H1 (cell line): Measurements from ENCODE around the gene RGS4. TPM values are rescaled to one million over a fixed set of nuclear protein-coding genes. Genes with fewer than 3 reads are reported as not detected.

ENCODE experiments used
- CTCF ChIA-PET: fragments of 300-600 bp; sonication (Branson Sonifier 250); formaldehyde crosslinking; loops from one replicate; lab custom pipeline; 2021; ENCODE audit not compliant: partially characterized antibody; lab: Charles Lee
- POLR2A ChIA-PET: fragments of 300-600 bp; sonication (Branson Sonifier 250); formaldehyde crosslinking; loops from one replicate; lab custom pipeline; 2021; ENCODE audit warnings: inconsistent platforms; ENCODE audit not compliant: partially characterized antibody; lab: Charles Lee
- DNase-seq, 2 experiments: peaks; one replicate each; pipeline versions ENCODE4 v3.0.0 to v3.0.0-alpha.2; 2010 to 2022; ENCODE audit warnings: low spot score in 2 of 2, low read depth in 1 of 2, mixed read lengths in 1 of 2
- FAIRE-seq: peaks from 2 replicates; lab custom pipeline; 2011; peaks lifted over from hg19 to GRCh38; lab: Jason Lieb, UNC
- H2AFZ ChIP-seq: 2 replicates; pipeline ENCODE4 v1.8.1; 2012; ENCODE audit warnings: low read length, inconsistent platforms
- H2AK5ac ChIP-seq: 2 replicates; pipeline ENCODE4 v1.6.1; 2013; ENCODE audit warnings: low read depth, low read length
- H2BK120ac ChIP-seq: replicated peaks from 2 replicates; pipeline ENCODE3; 2013; ENCODE audit warnings: low read depth, low read length, inconsistent platforms
- H2BK12ac ChIP-seq: 2 replicates; pipeline ENCODE4 v1.6.1; 2013; ENCODE audit warnings: low read depth, low read length
- H2BK15ac ChIP-seq: 2 replicates; pipeline ENCODE4 v1.6.1; 2013; ENCODE audit warnings: low read length
- H2BK20ac ChIP-seq: 2 replicates; pipeline ENCODE4 v1.6.1; 2013; ENCODE audit warnings: low read length
- H2BK5ac ChIP-seq: 2 replicates; pipeline ENCODE4 v1.6.1; 2013; ENCODE audit warnings: low read depth, low read length
- H3K14ac ChIP-seq: 2 replicates; pipeline ENCODE4 v1.6.1; 2013; ENCODE audit warnings: inconsistent platforms; ENCODE audit not compliant: insufficient read length
- H3K18ac ChIP-seq: 2 replicates; pipeline ENCODE4 v1.6.1; 2013; ENCODE audit warnings: low read length; ENCODE audit errors: extremely low read depth
- H3K23ac ChIP-seq: 2 replicates; pipeline ENCODE4 v1.6.1; 2013; ENCODE audit warnings: inconsistent platforms; ENCODE audit not compliant: insufficient read length
- H3K23me2 ChIP-seq: 2 replicates; pipeline ENCODE4 v1.6.1; 2013; ENCODE audit warnings: low read depth, low read length
- H3K27ac ChIP-seq: 2 replicates; pipeline ENCODE4 v1.6.1; 2011; ENCODE audit warnings: low read depth, low read length, inconsistent platforms
- H3K27me3 ChIP-seq, 4 experiments: replicated peaks in 1 of 4; 1 replicate in 1 of 4; 2 replicates in 3 of 4; pipeline versions ENCODE4 v1.6.1 to v1.8.1; 2011 to 2013; ENCODE audit warnings: low read length in 3 of 4, mild to moderate bottlenecking in 3 of 4, inconsistent platforms in 2 of 4, mixed read lengths in 2 of 4, moderate library complexity in 1 of 4; ENCODE audit not compliant: control insufficient read depth in 3 of 4, insufficient read depth in 3 of 4; ENCODE audit errors: extremely low read depth in 1 of 4
- H3K36me3 ChIP-seq, 4 experiments: 2 replicates each; pipeline versions ENCODE4 v1.6.1 to v1.8.1; 2011 to 2013; ENCODE audit warnings: mild to moderate bottlenecking in 4 of 4, low read length in 3 of 4, moderate library complexity in 2 of 4, control low read depth in 1 of 4, inconsistent platforms in 1 of 4; ENCODE audit not compliant: insufficient read depth in 4 of 4, control insufficient read depth in 2 of 4
- H3K4ac ChIP-seq: replicated peaks from 2 replicates; pipeline ENCODE3; 2013; ENCODE audit warnings: low read length, low read depth, mixed read lengths, inconsistent platforms; ENCODE audit not compliant: insufficient read length
- H3K4me1 ChIP-seq, 4 experiments: replicated peaks in 1 of 4; 1 replicate in 1 of 4; 2 replicates in 3 of 4; pipeline versions ENCODE4 v1.6.1 to v1.8.1; 2011 to 2013; ENCODE audit warnings: low read length in 3 of 4, inconsistent platforms in 2 of 4, mixed read lengths in 1 of 4; ENCODE audit not compliant: insufficient read depth in 4 of 4, control insufficient read depth in 3 of 4
- H3K4me2 ChIP-seq, 2 experiments: 2 replicates each; pipeline versions ENCODE4 v1.6.1 to v1.8.1; 2011 to 2013; ENCODE audit warnings: low read depth in 2 of 2, low read length in 2 of 2, control low read depth in 1 of 2, inconsistent platforms in 1 of 2, mild to moderate bottlenecking in 1 of 2; ENCODE audit not compliant: insufficient read depth in 1 of 2
- H3K4me3 ChIP-seq, 4 experiments: fragments of 200-600, 300-600 bp in 1 of 4; sonication (generic), shearing (Covaris generic), sonication (Bioruptor Twin) in 1 of 4; 2 replicates each; pipeline versions ENCODE4 v1.5.1 to v1.8.1; 2011 to 2016; ENCODE audit warnings: low read length in 4 of 4, low read depth in 3 of 4, control low read depth in 2 of 4, inconsistent platforms in 2 of 4, mild to moderate bottlenecking in 2 of 4, mixed read lengths in 1 of 4, moderate library complexity in 1 of 4; ENCODE audit not compliant: insufficient read depth in 2 of 4; ENCODE audit errors: extremely low read depth in 1 of 4
- H3K56ac ChIP-seq: replicated peaks from 2 replicates; pipeline ENCODE3; 2013; ENCODE audit warnings: low read depth, mild to moderate bottlenecking, mixed read lengths, low read length, inconsistent platforms; ENCODE audit not compliant: insufficient read length
- H3K79me1 ChIP-seq: 2 replicates; pipeline ENCODE4 v1.6.1; 2013; ENCODE audit warnings: low read depth, low read length, control low read depth
- H3K79me2 ChIP-seq, 2 experiments: 2 replicates each; pipeline versions ENCODE4 v1.6.1 to v1.8.1; 2012 to 2013; ENCODE audit warnings: low read length in 2 of 2, mild to moderate bottlenecking in 2 of 2, inconsistent platforms in 1 of 2; ENCODE audit not compliant: insufficient read depth in 2 of 2, control insufficient read depth in 1 of 2
- H3K9ac ChIP-seq, 4 experiments: replicated peaks in 1 of 4; 1 replicate in 1 of 4; 2 replicates in 3 of 4; pipeline versions ENCODE4 v1.6.1 to v1.8.1; 2011 to 2013; ENCODE audit warnings: low read depth in 3 of 4, low read length in 3 of 4, control low read depth in 2 of 4, mild to moderate bottlenecking in 2 of 4, moderate library complexity in 2 of 4, inconsistent platforms in 1 of 4; ENCODE audit errors: extremely low read depth in 1 of 4
- H3K9me3 ChIP-seq, 2 experiments: 2 replicates each; pipeline versions ENCODE4 v1.6.1 to v1.8.1; 2012 to 2013; ENCODE audit warnings: mild to moderate bottlenecking in 2 of 2, moderate library complexity in 2 of 2, control low read depth in 1 of 2, inconsistent platforms in 1 of 2, low read depth in 1 of 2, low read length in 1 of 2, mixed read lengths in 1 of 2; ENCODE audit not compliant: insufficient read depth in 2 of 2
- H4K20me1 ChIP-seq, 2 experiments: replicated peaks in 1 of 2; 2 replicates each; pipeline versions ENCODE3 to v1.8.1; 2011 to 2013; ENCODE audit warnings: inconsistent platforms in 2 of 2, low read length in 2 of 2, mild to moderate bottlenecking in 1 of 2; ENCODE audit not compliant: insufficient read depth in 2 of 2, control insufficient read depth in 1 of 2
- H4K5ac ChIP-seq: 2 replicates; pipeline ENCODE4 v1.6.1; 2013; ENCODE audit warnings: low read length, low read depth, mixed read lengths, inconsistent platforms; ENCODE audit not compliant: insufficient read length
- H4K8ac ChIP-seq: 2 replicates; pipeline ENCODE4 v1.8.0; 2013; ENCODE audit warnings: mild to moderate bottlenecking, moderate library complexity, low read length, inconsistent platforms; ENCODE audit not compliant: insufficient read depth; ENCODE audit errors: extremely low read depth
- H4K91ac ChIP-seq: replicated peaks from 2 replicates; pipeline ENCODE3; 2013; ENCODE audit warnings: low read length, mixed read lengths, inconsistent platforms; ENCODE audit not compliant: insufficient read length
- ATF2 ChIP-seq: IDR thresholded peaks from 2 replicates; pipeline ENCODE4 v1.6.1; 2012; ENCODE audit warnings: low read length, inconsistent platforms
- ATF3 ChIP-seq: IDR thresholded peaks from 2 replicates; pipeline ENCODE4 v1.6.1; 2011; ENCODE audit warnings: low read depth, mild to moderate bottlenecking, low read length; ENCODE audit not compliant: insufficient read depth
- CBX8 ChIP-seq: fragments of 300-800, 300-1000 bp; sonication (generic); IDR thresholded peaks from 2 replicates; pipeline ENCODE4 v1.7.1; 2016; ENCODE audit warnings: low read depth, low read length, borderline replicate concordance
- HDAC6 ChIP-seq: IDR thresholded peaks from one replicate; pipeline ENCODE4 v1.7.1; 2012; ENCODE audit warnings: low read depth, mild to moderate bottlenecking, inconsistent platforms, low read length, moderate library complexity
- POU5F1 ChIP-seq: IDR thresholded peaks from 2 replicates; pipeline ENCODE4 v1.6.1; 2011; ENCODE audit warnings: low read depth, mild to moderate bottlenecking, low read length, moderate library complexity
- RNF2 ChIP-seq: fragments of 200-900, 300-1000 bp; sonication (generic); IDR thresholded peaks from 2 replicates; pipeline ENCODE4 v1.7.1; 2016; ENCODE audit warnings: borderline replicate concordance, low read depth, mild to moderate bottlenecking, antibody characterized with exemption, low read length; ENCODE audit not compliant: poor library complexity, severe bottlenecking; ENCODE audit errors: missing control alignments
- SAP30 ChIP-seq: fragments of 300-600 bp; sonication (generic); IDR thresholded peaks from 2 replicates; pipeline ENCODE4 v1.7.1; 2012; ENCODE audit warnings: low read length, moderate library complexity, mild to moderate bottlenecking, inconsistent platforms; ENCODE audit not compliant: insufficient read depth, insufficient replicate concordance
- SP2 ChIP-seq: IDR thresholded peaks from 2 replicates; pipeline ENCODE4 v1.6.1; 2012; ENCODE audit warnings: mild to moderate bottlenecking, low read length, inconsistent platforms
- TAF7 ChIP-seq: optimal IDR thresholded peaks from 2 replicates; pipeline ENCODE3; 2011; ENCODE audit warnings: low read depth, mild to moderate bottlenecking, inconsistent platforms, low read length, moderate library complexity, borderline replicate concordance
- WGBS, 2 experiments: shearing (Covaris generic) in 1 of 2; methylation state at CpG; one replicate each; pipeline versions ENCODE4 v1.1.6 to v1.1.7; 2013 to 2015; ENCODE audit warnings: low lambda C conversion rate in 2 of 2, mixed read lengths in 2 of 2, inconsistent platforms in 1 of 2, low coverage in 1 of 2, missing lambda C conversion rate in 1 of 2; ENCODE audit not compliant: insufficient replicate concordance in 2 of 2, insufficient coverage in 1 of 2, insufficient read length in 1 of 2; ENCODE audit errors: extremely low coverage in 1 of 2, missing lambda C conversion rate in 1 of 2; 5-methylcytosine and 5-hydroxymethylcytosine counted together
- polyA plus RNA-seq, 7 experiments: library from polyadenylated mRNA; depleted of rRNA in 3 of 7; stranded (reverse) in 5 of 7; unstranded in 2 of 7; fragments of >200 nt in 5 of 7; fragments of 200-250 nt in 2 of 7; gene quantifications; 1 replicate in 5 of 7; 2 replicates in 1 of 7; 4 replicates in 1 of 7; pipeline versions ENCODE4 v1.2.1 to v1.2.3, GENCODE V29; 2011 to 2013; ENCODE audit warnings: missing spikeins in 2 of 7, mixed read lengths in 2 of 7
- total RNA-seq: library from RNA; stranded (reverse); fragmentation: NEBNext Ultra II Directional; extraction: Animal tissue kit (Norgen Biotek cat#: 25700); gene quantifications from 2 replicates; pipeline ENCODE4 v1.2.1, GENCODE V29; 2021

RGS4 gene
- total and polyA plus RNA-seq, 2 of the 8 experiments (the other 6 are each of a cell fraction or from before 2014, with no cell fraction given), result 0.26 to 0.74 TPM

- Histone ChIP-seq H2BK15ac (no peak overlapping the region), H4K20me1 (no peaks in the 10 kb centered on the region), H4K8ac (no peak overlapping the region), H3K23ac (no peak overlapping the region), H2AK5ac (no peak overlapping the region), H2BK12ac (no peak overlapping the region), H3K27me3 (no peaks in the 10 kb centered on the region), H2BK120ac (no peak overlapping the region), H3K9me3 (no peaks in the 10 kb centered on the region), H3K4me2 (no peak overlapping the region), H3K79me2 (no peaks in the 10 kb centered on the region), H3K23me2 (no peaks in the 10 kb centered on the region; the same call in 1 of the 2 replicates), H3K18ac (no peak overlapping the region), H2BK20ac (no peak overlapping the region), H2AFZ (no peak overlapping the region), H3K27ac (no peak overlapping the region), H4K5ac (no peak overlapping the region), H3K4ac (no peak overlapping the region), H2BK5ac (no peak overlapping the region), H4K91ac (no peak overlapping the region), H3K56ac (no peak overlapping the region), H3K4me3 (no peak overlapping the region), H3K4me1 (no peaks in the 10 kb centered on the region), H3K14ac (no peak overlapping the region), H3K36me3 (no peaks in the 10 kb centered on the region), H3K9ac (no peak overlapping the region), H3K79me1 (no peaks in the 10 kb centered on the region)
- ChIA-PET CTCF (no interaction called here), POLR2A (no interaction called here)
- DNase-seq, result no peak
- FAIRE-seq, result no peak
- no peak for TF ChIP-seq TAF7
- TF ChIP-seq RNF2, result no peak
- no peak for TF ChIP-seq CBX8
- TF ChIP-seq ATF2, result no peak
- TF ChIP-seq SP2, result no peak
- TF ChIP-seq HDAC6, result no peak
- no peak for TF ChIP-seq POU5F1
- TF ChIP-seq ATF3, result no peak
- TF ChIP-seq SAP30, result no peak
- 84% methylated on average over 1 of the region's 1 CpG; no CpG with 5 or more reads in 1 of the 2 experiments for WGBS, 2 experiments
Measured at GRCh38 chr1:163036671-163037070, 32.5 kb upstream of the RGS4 start.
